ENCODE data around the gene ZBTB17. TPM values are rescaled to one million over a fixed set of nuclear protein-coding genes. Genes with fewer than 3 reads are reported as not detected.

The ZBTB17 gene
- total RNA-seq, 1 experiment from 2014 or later, result 32.0 TPM

GRCh38 chr1:16011936-16012589 is 36.2 kb upstream of the ZBTB17 start:
- ATAC-seq (no peak), DNase-seq (ENCODE audit: low spot score) (no peak)
- H3K9me3 Mint-ChIP-seq, result no peaks in the 10 kb centered on the region
- no peaks in the 10 kb centered on the region for H3K36me3 Mint-ChIP-seq
- H3K27me3 Mint-ChIP-seq (ENCODE audit: low read depth), result no peaks in the 10 kb centered on the region
- peak overlapping the region; percentile 84 for H3K27ac Mint-ChIP-seq
- CTCF ChIA-PET, result interaction anchor here (0.9 to 4.1 kb wide), 8 partner anchors 14 to 70 kb away, joined by 3 to 20 read pairs (median 3); partner anchors contain the start of gene ZBTB17
- H3K4me3 Mint-ChIP-seq, result peak overlapping the region; percentile 56
- POLR2A ChIA-PET, result no interaction called here
- TF ChIP-seq ZNF138 (CRISPR knock-in tag; conservative IDR thresholded peaks at IDR 0.05), result no peak
- peaks cover 44% of the 10 kb centered on the region for H3K4me1 Mint-ChIP-seq

GRCh38 chr1:16010837-16011236 is 34.9 kb upstream of the ZBTB17 start:
- Mint-ChIP-seq H3K27ac (no peak overlapping the region; the same call in 1 of the 2 replicates), H3K9me3 (no peaks in the 10 kb centered on the region), H3K4me1 (peaks cover 41% of the 10 kb centered on the region), H3K36me3 (no peaks in the 10 kb centered on the region), H3K4me3 (no peak overlapping the region), H3K27me3 (ENCODE audit: low read depth) (no peaks in the 10 kb centered on the region)
- no peak for DNase-seq (ENCODE audit: low spot score)
- CTCF ChIA-PET, result interaction anchor here (1.1 to 3.7 kb wide), 4 partner anchors 15 to 219 kb away, joined by 5 to 20 read pairs (median 14); no protein-coding TSS in a partner anchor
- ATAC-seq, result no peak
- TF ChIP-seq GTF2I (CRISPR knock-in tag; conservative IDR thresholded peaks at IDR 0.05), result no peak
- TF ChIP-seq NFATC4 (CRISPR knock-in tag; IDR thresholded peaks at IDR 0.05), result no peak
- TF ChIP-seq, protein P1, sequence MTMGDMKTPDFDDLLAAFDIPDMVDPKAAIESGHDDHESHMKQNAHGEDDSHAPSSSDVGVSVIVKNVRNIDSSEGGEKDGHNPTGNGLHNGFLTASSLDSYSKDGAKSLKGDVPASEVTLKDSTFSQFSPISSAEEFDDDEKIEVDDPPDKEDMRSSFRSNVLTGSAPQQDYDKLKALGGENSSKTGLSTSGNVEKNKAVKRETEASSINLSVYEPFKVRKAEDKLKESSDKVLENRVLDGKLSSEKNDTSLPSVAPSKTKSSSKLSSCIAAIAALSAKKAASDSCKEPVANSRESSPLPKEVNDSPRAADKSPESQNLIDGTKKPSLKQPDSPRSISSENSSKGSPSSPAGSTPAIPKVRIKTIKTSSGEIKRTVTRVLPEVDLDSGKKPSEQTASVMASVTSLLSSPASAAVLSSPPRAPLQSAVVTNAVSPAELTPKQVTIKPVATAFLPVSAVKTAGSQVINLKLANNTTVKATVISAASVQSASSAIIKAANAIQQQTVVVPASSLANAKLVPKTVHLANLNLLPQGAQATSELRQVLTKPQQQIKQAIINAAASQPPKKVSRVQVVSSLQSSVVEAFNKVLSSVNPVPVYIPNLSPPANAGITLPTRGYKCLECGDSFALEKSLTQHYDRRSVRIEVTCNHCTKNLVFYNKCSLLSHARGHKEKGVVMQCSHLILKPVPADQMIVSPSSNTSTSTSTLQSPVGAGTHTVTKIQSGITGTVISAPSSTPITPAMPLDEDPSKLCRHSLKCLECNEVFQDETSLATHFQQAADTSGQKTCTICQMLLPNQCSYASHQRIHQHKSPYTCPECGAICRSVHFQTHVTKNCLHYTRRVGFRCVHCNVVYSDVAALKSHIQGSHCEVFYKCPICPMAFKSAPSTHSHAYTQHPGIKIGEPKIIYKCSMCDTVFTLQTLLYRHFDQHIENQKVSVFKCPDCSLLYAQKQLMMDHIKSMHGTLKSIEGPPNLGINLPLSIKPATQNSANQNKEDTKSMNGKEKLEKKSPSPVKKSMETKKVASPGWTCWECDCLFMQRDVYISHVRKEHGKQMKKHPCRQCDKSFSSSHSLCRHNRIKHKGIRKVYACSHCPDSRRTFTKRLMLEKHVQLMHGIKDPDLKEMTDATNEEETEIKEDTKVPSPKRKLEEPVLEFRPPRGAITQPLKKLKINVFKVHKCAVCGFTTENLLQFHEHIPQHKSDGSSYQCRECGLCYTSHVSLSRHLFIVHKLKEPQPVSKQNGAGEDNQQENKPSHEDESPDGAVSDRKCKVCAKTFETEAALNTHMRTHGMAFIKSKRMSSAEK (CRISPR knock-in tag; IDR thresholded peaks at IDR 0.05; ENCODE audit: borderline replicate concordance), result no peak
- TF ChIP-seq, protein P2, sequence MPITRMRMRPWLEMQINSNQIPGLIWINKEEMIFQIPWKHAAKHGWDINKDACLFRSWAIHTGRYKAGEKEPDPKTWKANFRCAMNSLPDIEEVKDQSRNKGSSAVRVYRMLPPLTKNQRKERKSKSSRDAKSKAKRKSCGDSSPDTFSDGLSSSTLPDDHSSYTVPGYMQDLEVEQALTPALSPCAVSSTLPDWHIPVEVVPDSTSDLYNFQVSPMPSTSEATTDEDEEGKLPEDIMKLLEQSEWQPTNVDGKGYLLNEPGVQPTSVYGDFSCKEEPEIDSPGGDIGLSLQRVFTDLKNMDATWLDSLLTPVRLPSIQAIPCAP (CRISPR knock-in tag; IDR thresholded peaks at IDR 0.05), result no peak
- TF ChIP-seq, protein P3, sequence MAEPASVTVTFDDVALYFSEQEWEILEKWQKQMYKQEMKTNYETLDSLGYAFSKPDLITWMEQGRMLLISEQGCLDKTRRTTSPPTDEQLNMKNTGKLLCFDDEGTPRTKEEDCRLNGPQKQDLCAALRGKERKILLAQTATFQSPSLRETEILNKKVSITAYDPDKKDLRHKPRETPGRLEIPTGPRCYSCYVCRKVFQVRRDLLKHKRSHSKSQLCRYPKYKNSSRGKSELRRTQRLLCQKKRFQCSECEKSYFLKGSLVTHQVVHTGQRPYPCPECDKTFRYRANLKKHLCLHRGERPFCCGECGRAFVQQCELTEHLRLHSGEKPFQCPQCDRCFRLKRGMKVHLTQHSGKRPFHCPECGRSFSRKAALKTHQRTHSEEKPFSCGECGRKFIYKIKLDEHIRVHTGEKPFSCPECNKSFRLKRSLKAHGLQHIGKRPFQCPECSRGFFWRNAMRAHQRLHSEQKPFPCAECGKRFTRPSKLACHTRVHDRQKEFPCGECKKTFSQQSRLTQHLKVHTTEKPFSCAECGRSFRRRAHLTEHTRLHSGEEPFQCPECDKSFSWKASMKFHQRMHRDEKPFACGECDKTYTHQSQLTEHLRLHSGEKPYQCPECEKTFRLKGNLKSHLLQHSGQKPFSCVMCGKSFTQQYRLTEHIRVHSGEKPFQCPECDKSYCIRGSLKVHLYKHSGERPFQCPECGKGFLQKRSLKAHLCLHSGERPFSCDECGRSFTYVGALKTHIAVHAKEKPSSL (CRISPR knock-in tag; conservative IDR thresholded peaks at IDR 0.05), result no peak
- TF ChIP-seq, protein P4, sequence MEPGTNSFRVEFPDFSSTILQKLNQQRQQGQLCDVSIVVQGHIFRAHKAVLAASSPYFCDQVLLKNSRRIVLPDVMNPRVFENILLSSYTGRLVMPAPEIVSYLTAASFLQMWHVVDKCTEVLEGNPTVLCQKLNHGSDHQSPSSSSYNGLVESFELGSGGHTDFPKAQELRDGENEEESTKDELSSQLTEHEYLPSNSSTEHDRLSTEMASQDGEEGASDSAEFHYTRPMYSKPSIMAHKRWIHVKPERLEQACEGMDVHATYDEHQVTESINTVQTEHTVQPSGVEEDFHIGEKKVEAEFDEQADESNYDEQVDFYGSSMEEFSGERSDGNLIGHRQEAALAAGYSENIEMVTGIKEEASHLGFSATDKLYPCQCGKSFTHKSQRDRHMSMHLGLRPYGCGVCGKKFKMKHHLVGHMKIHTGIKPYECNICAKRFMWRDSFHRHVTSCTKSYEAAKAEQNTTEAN (CRISPR knock-in tag; IDR thresholded peaks at IDR 0.05), result no peak
- no peak for TF ChIP-seq JAZF1 (CRISPR knock-in tag; IDR thresholded peaks at IDR 0.05)
- no peak for TF ChIP-seq SMAD3 (CRISPR knock-in tag; IDR thresholded peaks at IDR 0.05; ENCODE audit: borderline replicate concordance)
- TF ChIP-seq ERG (CRISPR knock-in tag; IDR thresholded peaks at IDR 0.05), result no peak
- no peak for TF ChIP-seq USF2 (CRISPR knock-in tag; IDR thresholded peaks at IDR 0.05)
- POLR2A ChIA-PET, result no interaction called here

All from WTC11 (cell line).